Measurements from ENCODE around the gene CACNA1D.
"Not testable (repeated sequence)": the region's sequence is repeated elsewhere in the genome, so short reads cannot be mapped to it uniquely, and the experiment has no call there.

CACNA1D gene

DNA sequence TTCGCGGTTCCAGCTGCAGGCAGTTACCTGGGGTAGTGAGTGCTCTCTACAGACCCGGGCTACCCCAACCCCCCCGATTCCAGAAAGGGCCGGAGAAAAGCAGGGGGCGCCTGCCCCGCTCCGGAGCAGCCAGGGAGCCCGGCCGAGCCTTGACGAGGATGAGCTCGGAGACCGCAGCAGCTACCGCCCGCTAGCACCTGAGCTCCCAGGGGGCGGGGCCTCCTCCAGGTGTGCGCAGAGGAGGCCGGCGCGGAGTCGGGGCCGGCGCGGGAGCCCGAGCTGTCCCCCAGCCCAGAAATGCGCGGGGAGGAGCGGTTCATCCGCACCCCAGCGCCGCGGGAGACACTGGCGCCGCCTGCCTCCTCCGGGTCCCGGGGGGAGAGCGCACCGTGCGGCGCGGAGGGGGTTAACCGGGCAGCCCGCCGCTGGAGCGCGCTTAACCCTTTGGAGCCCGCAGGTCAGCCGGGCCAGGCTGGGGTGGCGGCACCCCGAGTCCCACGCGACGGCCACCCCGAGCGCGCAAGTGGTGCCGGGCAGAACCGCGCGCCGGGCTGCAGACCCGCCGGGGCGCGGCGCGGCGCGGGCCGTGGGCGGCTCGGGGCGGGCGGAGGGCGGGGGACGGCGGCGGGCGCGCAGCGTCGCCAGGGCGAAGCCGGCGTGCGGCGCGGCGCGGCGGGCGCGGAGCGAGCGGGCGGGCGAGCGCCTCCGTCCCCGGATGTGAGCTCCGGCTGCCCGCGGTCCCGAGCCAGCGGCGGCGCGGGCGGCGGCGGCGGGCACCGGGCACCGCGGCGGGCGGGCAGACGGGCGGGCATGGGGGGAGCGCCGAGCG, at the start of gene CACNA1D:
CACNA1D (plus strand) TSS at position 649 of the 829 bp plus-strand sequence. CDS start 556 bp downstream, outside the sequence.
- DNase-seq (ENCODE audit: low read depth): no peak

DNA sequence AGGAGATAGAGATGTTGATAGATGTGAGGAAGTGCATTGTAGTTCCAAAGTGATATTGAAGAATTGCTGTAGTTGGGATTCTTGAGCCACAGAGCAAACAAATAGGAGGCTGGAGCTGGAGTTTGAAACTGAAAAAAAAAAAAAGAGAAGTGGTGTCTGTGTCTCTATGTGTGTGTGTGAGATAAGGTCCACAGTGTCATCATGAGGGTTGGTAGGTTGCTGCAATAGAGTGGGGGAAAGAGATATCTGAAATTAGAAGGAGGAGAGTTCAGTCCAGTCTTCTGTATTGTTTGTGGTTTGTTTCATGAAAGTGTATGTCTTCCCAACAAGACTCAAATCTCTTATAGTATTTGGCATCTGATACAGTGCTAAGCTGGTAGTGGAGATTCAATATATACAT, 37.3 kb upstream of the CACNA1D start:
- no peak for DNase-seq (ENCODE audit: low read depth)

DNA sequence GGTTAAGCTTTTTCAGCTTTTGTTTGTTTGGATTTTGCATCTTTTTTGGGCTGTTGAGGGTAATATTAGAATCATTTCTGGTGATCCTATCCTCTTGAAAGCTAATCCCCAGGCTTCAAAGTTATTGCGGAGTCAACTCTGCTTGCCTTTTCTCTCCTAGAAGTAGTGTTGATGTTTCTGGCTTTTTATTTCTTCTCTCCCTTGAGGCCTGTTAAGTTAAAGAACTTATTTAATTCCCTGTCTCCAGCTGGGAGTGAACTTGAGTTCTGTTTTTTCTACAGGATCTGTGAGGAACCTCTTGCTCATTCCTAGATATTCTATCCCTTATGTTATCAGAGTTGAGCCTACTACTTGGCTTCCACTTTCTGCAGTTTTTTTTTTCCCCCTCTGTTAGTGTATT, 34.1 kb upstream of the CACNA1D start:
- DNase-seq (ENCODE audit: low read depth): no peak

DNA sequence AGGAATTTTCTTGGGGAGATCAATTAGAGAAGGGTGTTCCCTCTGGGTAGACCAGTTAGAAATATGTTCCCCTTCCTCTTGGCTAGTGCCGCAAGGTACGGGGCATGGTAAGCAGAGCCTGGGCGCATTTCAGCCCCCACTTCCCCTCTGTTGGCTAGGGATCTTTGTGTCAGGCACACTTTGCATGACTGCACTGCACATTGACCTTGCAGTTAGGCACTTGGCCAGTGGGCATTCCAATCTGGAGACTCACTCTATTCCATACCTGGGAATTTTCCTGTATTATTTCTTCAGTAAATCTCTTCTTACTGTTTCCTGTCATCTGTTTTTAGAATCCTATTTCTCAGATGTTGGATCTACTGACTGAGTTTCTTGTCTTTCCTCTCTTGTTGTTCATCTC, 30.0 kb upstream of the CACNA1D start:
- DNase-seq (ENCODE audit: low read depth): no peak

- not testable (repeated sequence) for DNase-seq (ENCODE audit: low read depth)
Measured at GRCh38 chr3:53469758-53470157, 24.7 kb upstream of the CACNA1D start.

DNA sequence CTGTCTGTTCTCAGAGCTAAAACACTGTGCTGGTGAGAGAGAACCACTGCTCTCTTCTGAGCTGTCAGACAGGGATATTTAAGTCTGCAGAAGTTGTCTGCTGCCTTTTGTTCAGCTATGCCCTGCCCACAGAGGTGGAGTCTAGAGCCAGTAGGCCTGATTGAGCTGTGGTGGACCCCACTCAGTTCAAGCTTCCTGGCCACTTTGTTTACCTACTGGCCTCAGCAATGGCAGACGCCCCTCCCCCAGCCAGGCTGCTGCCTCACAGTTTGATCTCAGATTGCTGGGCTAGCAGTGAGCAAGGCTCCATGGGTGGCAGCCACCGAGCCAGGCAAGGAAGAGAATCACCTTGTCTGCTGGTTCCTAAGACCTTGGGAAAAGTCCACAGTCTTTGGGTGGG, 21.0 kb upstream of the CACNA1D start:
- no peak for DNase-seq (ENCODE audit: low read depth)

DNA sequence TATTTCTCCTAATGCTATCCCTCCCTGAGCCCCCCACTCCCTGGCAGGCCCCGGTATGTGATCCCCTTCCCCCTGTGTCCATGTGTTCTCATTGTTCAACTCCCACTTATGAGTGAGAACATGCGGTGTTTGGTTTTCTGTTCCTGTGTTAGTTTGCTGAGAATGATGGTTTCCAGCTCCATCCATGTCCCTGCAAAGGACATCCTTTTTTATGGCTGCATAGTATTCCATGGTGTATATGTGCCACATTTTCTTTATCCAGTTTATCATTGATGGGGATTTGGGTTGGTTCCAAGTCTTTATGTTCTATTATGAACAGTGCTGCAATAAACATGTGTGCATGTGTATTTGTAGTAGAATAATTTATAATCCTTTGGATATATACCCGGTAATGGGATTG, 18.0 kb upstream of the CACNA1D start:
- not testable (repeated sequence) for DNase-seq (ENCODE audit: low read depth)

- not testable (repeated sequence) for DNase-seq (ENCODE audit: low read depth)
Measured at GRCh38 chr3:53477689-53478088, 16.7 kb upstream of the CACNA1D start.

DNA sequence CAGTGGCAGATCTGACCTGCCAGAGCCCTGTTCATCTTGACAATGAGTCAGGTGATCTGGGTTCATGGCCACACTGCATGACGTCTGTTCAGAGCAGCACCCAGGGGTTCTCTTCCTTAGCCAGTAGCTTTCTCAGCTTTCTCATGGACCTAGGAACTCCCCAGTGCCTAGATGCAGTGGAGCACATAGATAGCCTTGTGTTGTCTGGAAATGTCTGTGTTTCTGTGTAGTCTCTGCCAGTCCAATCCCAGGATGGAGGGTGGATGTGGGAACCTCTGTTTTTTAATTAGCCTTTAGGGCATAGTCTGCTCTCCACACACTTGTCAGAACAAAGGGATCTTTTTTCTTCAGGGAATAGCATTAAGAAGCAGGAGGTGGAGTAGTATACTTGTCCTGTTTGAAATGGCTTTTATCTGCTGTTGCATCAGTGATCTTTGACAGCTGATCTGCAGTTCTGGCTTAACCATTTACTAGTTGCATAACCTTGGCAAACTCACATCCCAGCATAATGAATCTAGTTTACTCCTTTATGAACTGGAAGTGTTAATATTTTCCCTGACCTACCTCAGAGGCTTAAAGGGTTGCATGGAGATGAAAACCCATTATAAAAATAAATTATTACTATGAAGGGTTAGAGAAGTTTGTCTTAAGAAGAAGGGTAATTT, 16.1 kb upstream of the CACNA1D start:
- no peak for DNase-seq (ENCODE audit: low read depth)

- no peak for DNase-seq (ENCODE audit: low read depth)
Measured at GRCh38 chr3:53478921-53479664, 15.3 kb upstream of the CACNA1D start.

DNA sequence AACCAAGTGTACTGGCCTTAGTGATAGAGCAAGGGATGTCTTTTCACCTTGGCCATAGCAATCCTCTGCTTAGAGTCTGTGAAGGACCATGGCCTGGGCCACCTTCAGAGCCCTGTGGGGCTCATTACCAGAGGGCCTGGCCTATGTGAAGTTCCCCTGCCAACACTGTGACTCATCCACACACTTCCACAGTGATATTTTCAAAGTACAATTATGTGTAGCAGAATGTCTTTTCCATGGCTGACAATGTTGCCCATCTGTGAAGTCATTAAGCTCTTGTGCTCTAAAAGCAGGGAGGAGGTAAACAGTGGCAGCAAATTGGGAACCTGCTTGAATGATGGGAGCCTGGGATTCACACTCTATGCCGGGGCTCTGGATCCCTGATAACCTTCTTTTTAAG, 12.2 kb upstream of the CACNA1D start:
- no peak for DNase-seq (ENCODE audit: low read depth)

- no peak for DNase-seq (ENCODE audit: low read depth)
Measured at GRCh38 chr3:53483821-53484220, 10.6 kb upstream of the CACNA1D start.

GRCh38 chr3:53484984-53485383, 9.4 kb upstream of the CACNA1D start:
- DNase-seq (ENCODE audit: low read depth): no peak

GRCh38 chr3:53485675-53486403, 8.6 kb upstream of the CACNA1D start:
- no peak for DNase-seq (ENCODE audit: low read depth)

- no peak for DNase-seq (ENCODE audit: low read depth)
Measured at GRCh38 chr3:53486961-53487654, 7.3 kb upstream of the CACNA1D start.

GRCh38 chr3:53489386-53489785, 5.0 kb upstream of the CACNA1D start:
- no peak for DNase-seq (ENCODE audit: low read depth)

DNA sequence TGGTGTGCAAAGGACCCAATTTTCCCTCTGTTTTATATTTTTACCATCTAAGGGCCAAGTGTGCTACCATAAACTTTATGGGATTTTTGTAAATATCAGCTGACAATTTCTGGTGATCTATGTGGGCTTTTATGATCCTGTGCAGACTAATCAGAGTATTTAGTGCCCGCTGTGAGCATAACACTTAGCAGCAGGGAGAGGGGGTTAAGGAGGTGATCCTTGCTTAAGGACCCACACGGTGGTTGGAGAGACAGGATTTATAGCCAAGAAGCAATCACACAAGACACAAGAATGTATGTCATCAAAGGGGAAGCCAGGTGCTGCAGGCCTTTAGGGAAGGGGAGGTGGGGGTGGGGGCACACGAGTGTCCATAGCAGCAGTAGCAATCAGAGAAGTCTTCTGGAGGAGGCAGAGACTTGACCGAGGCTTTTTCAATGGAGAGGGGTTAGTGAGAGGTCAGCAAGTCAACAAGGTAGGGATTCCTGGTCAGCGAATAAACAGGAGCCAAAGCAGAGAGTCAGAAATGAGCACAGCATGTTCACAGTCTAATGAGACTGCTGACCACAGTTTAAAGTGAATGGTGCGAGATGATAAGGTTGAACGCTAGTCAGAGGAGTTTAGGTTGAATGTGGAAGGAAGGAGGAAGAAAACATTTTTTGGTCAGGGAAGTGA, 4.5 kb upstream of the CACNA1D start:
- DNase-seq (ENCODE audit: low read depth): no peak

DNA sequence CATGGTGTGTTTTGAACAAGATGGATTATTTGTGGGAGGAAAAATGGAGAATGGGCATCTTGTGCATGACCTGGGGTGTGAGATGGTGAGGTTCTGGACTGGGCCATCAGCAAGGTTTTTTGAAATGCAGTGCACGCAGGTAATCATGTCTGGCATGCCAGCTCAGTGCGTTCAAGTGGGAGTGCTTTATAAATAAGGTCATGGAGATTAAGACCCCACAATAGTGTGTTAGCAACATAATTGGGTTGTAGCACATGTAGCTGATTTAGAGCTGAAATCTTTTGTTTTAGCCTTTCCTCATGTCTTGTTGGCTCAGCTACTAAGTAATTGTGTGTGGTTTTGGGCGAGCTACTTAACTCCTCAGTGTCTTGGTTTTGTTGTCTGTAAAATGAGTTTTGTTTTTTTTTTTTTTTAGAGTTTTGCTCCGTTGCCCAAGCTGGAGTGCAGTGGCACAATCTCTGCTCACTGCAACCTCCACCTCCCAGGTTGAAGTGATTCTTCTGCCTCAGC, 3.9 kb upstream of the CACNA1D start:
- no peak for DNase-seq (ENCODE audit: low read depth)

DNA sequence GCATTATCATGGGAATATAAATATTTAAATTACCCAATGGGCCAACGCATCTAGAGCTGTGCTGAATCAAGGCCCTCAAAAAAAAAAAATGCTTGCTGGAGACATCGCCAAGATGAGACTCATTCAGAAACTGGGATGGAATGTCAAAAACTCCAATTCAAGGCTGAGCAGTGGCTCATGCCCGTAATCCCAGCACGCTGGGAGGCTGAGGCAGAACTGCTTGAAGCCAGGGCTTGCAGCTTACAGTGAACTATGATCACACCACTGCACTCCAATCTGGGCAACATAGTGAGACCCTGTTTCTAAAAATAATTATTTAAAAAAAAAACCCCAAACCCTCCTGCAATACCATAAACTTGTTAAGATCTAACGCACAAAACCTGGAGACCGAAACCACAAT, 3.1 kb upstream of the CACNA1D start:
- DNase-seq (ENCODE audit: low read depth): no peak

DNA sequence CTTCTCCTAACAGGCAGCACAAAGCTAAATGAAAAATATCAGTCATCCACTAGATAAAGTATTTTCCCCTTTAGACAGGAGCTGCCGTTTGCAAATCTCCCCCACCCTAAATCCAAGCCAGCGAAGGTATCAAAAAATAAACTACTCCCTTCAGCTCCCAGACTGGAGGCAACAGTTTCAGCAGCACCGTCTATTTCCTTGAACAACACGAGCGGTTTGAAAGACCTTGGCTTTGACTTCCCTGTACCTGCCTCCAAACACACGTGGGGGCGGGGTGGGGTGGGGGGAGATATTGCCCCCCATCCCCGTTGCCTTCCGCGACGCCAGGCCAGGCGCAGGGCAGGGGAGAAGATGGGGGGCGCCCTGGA, 832 bp upstream of the CACNA1D start:
- DNase-seq (ENCODE audit: low read depth): no peak

DNA sequence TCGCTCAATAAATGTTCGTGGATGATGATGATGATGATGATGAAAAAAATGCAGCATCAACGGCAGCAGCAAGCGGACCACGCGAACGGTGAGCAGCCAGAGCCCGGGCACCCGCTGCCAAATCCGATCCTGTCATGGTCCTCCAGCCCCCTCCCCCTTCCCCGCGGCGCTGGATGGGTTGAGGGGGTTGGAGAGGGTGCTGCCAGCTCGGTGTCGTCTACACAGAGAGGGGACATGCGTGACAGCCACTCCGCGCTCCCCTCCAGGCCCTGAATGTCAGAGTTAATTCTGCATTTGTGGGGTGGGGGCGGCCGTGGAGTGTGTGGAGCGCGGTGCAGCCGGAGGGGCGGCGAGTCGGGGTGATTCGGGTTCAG, 722 bp downstream of the CACNA1D start:
- no peak for DNase-seq (ENCODE audit: low read depth)

Data from GM04504 (cell line).